H9 (cell line): ENCODE measurements around the gene PDK4. TPM values are rescaled to one million over a fixed set of nuclear protein-coding genes. Genes with fewer than 3 reads are reported as not detected.

ENCODE experiments used
- DNase-seq: peaks from one replicate; pipeline ENCODE4 v3.0.0-alpha.2; 2017
- H2AFZ ChIP-seq: one replicate; pipeline ENCODE4 v1.6.1; 2013; ENCODE audit warnings: mild to moderate bottlenecking, low read length, control low read depth, moderate library complexity
- H2AK5ac ChIP-seq: 2 replicates; pipeline ENCODE4 v1.6.1; 2013; ENCODE audit warnings: low read length, control low read depth, mixed read lengths; ENCODE audit not compliant: insufficient read length
- H2BK120ac ChIP-seq: one replicate; pipeline ENCODE4 v1.6.1; 2013; ENCODE audit warnings: low read depth, mild to moderate bottlenecking, low read length, control low read depth, inconsistent platforms; ENCODE audit not compliant: poor library complexity, severe bottlenecking
- H2BK12ac ChIP-seq: 2 replicates; pipeline ENCODE4 v1.6.1; 2013; ENCODE audit warnings: low read length, control low read depth, mixed read lengths, low read depth; ENCODE audit not compliant: insufficient read length
- H2BK15ac ChIP-seq: 2 replicates; pipeline ENCODE4 v1.6.1; 2013; ENCODE audit warnings: low read depth, low read length, control low read depth
- H2BK20ac ChIP-seq: one replicate; pipeline ENCODE4 v1.6.1; 2013; ENCODE audit warnings: low read depth, mild to moderate bottlenecking, low read length, control low read depth, inconsistent platforms; ENCODE audit not compliant: poor library complexity, severe bottlenecking
- H2BK5ac ChIP-seq: 2 replicates; pipeline ENCODE4 v1.6.1; 2013; ENCODE audit warnings: low read length, control low read depth, mixed read lengths; ENCODE audit not compliant: insufficient read length
- H3K14ac ChIP-seq: 2 replicates; pipeline ENCODE4 v1.6.1; 2013; ENCODE audit warnings: low read length, control low read depth; ENCODE audit not compliant: insufficient read depth
- H3K18ac ChIP-seq: 2 replicates; pipeline ENCODE4 v1.6.1; 2013; ENCODE audit warnings: low read depth, mild to moderate bottlenecking, mixed read lengths, low read length, control low read depth; ENCODE audit not compliant: insufficient read length
- H3K23ac ChIP-seq: 2 replicates; pipeline ENCODE4 v1.6.1; 2013; ENCODE audit warnings: low read length, control low read depth, mixed read lengths, low read depth; ENCODE audit not compliant: insufficient read length
- H3K23me2 ChIP-seq: 2 replicates; pipeline ENCODE4 v1.6.1; 2013; ENCODE audit warnings: low read depth, mild to moderate bottlenecking, mixed read lengths, low read length, control low read depth; ENCODE audit not compliant: insufficient read length, poor library complexity, severe bottlenecking
- H3K27ac ChIP-seq: 2 replicates; pipeline ENCODE4 v1.5.1; 2013; ENCODE audit warnings: low read length, control low read depth, mixed read lengths, low read depth; ENCODE audit not compliant: insufficient read length
- H3K27me3 ChIP-seq: 2 replicates; pipeline ENCODE4 v1.6.1; 2013; ENCODE audit warnings: low read length, control low read depth, inconsistent platforms; ENCODE audit not compliant: insufficient read depth
- H3K4ac ChIP-seq: 2 replicates; pipeline ENCODE4 v1.6.1; 2013; ENCODE audit warnings: low read depth, mild to moderate bottlenecking, control low read depth, inconsistent platforms, low read length, moderate library complexity
- H3K4me1 ChIP-seq: 2 replicates; pipeline ENCODE4 v1.6.1; 2013; ENCODE audit warnings: low read length, control low read depth, inconsistent platforms; ENCODE audit not compliant: insufficient read depth
- H3K4me2 ChIP-seq: 2 replicates; pipeline ENCODE4 v1.6.1; 2013; ENCODE audit warnings: low read length, control low read depth, mixed read lengths; ENCODE audit not compliant: insufficient read length, insufficient read depth
- H3K56ac ChIP-seq: 2 replicates; pipeline ENCODE4 v1.6.1; 2013; ENCODE audit warnings: low read depth, mild to moderate bottlenecking, mixed read lengths, low read length, control low read depth; ENCODE audit not compliant: insufficient read length
- H3K79me1 ChIP-seq: 2 replicates; pipeline ENCODE4 v1.6.1; 2013; ENCODE audit warnings: low read depth, mild to moderate bottlenecking, moderate library complexity, low read length, control low read depth, inconsistent platforms; ENCODE audit not compliant: insufficient read depth, poor library complexity, severe bottlenecking
- H3K79me2 ChIP-seq: 2 replicates; pipeline ENCODE4 v1.6.1; 2013; ENCODE audit warnings: low read length, control low read depth, inconsistent platforms; ENCODE audit not compliant: insufficient read depth
- H3K9ac ChIP-seq: 2 replicates; pipeline ENCODE4 v1.6.1; 2013; ENCODE audit warnings: low read length, control low read depth, mixed read lengths; ENCODE audit not compliant: insufficient read length; ENCODE audit errors: extremely low read depth
- H3K9me3 ChIP-seq: one replicate; pipeline ENCODE4 v1.6.1; 2013; ENCODE audit warnings: low read depth, low read length, inconsistent platforms; ENCODE audit not compliant: control insufficient read depth
- H3T11ph ChIP-seq: one replicate; pipeline ENCODE4 v1.6.1; 2013; ENCODE audit warnings: mild to moderate bottlenecking, low read length, control low read depth, inconsistent platforms
- H4K20me1 ChIP-seq: one replicate; pipeline ENCODE4 v1.6.1; 2013; ENCODE audit not compliant: control insufficient read depth, insufficient read length, insufficient read depth
- H4K5ac ChIP-seq: 2 replicates; pipeline ENCODE4 v1.6.1; 2013; ENCODE audit warnings: low read depth, mild to moderate bottlenecking, mixed read lengths, low read length, control low read depth; ENCODE audit not compliant: insufficient read length
- H4K8ac ChIP-seq: replicated peaks from 2 replicates; pipeline ENCODE4 v1.6.1; 2013; ENCODE audit warnings: low read length, control low read depth, mixed read lengths, low read depth; ENCODE audit not compliant: insufficient read length
- H4K91ac ChIP-seq: 2 replicates; pipeline ENCODE4 v1.6.1; 2013; ENCODE audit warnings: low read depth, mild to moderate bottlenecking, moderate library complexity, mixed read lengths, low read length, control low read depth; ENCODE audit not compliant: insufficient read length
- H3K27ac Mint-ChIP-seq, 3 experiments: 2 replicates in 2 of 3; 3 replicates in 1 of 3; pipeline ENCODE4 v1.8.0; 2020 to 2021; ENCODE audit warnings: mixed read lengths in 3 of 3, mild to moderate bottlenecking in 1 of 3, moderate library complexity in 1 of 3
- H3K27me3 Mint-ChIP-seq: 2 replicates; pipeline ENCODE4 v1.8.0; 2021; ENCODE audit warnings: low read depth, mild to moderate bottlenecking, moderate library complexity, mixed read lengths
- H3K36me3 Mint-ChIP-seq, 3 experiments: 2 replicates in 2 of 3; 3 replicates in 1 of 3; pipeline ENCODE4 v1.8.0; 2020 to 2021; ENCODE audit warnings: low read depth in 3 of 3, mixed read lengths in 3 of 3; ENCODE audit not compliant: insufficient read depth in 1 of 3
- H3K4me1 Mint-ChIP-seq, 2 experiments: 2 replicates each; pipeline ENCODE4 v1.8.0; 2020; ENCODE audit warnings: mixed read lengths in 2 of 2
- H3K4me3 Mint-ChIP-seq, 2 experiments: 2 replicates in 1 of 2; 3 replicates in 1 of 2; pipeline ENCODE4 v1.8.0; 2020 to 2021; ENCODE audit warnings: mild to moderate bottlenecking in 2 of 2, mixed read lengths in 2 of 2, moderate library complexity in 1 of 2
- H3K9me3 Mint-ChIP-seq, 2 experiments: 2 replicates in 1 of 2; 3 replicates in 1 of 2; pipeline ENCODE4 v1.8.0; 2020; ENCODE audit warnings: mild to moderate bottlenecking in 2 of 2, mixed read lengths in 2 of 2, moderate library complexity in 1 of 2
- total RNA-seq: library from RNA; stranded (reverse); gene quantifications from 2 replicates; pipeline ENCODE4 v1.2.1, GENCODE V29; 2021
- TF ChIP-seq, protein P1 (sequence below): fragments of 200-600 bp; sonication (generic); conservative IDR thresholded peaks from 3 replicates; pipeline ENCODE4 v1.8.0; 2021; ENCODE audit warnings: antibody characterized with exemption, mild to moderate bottlenecking

The PDK4 gene
- total RNA-seq, 1 experiment from 2014 or later = not detected

DNA sequence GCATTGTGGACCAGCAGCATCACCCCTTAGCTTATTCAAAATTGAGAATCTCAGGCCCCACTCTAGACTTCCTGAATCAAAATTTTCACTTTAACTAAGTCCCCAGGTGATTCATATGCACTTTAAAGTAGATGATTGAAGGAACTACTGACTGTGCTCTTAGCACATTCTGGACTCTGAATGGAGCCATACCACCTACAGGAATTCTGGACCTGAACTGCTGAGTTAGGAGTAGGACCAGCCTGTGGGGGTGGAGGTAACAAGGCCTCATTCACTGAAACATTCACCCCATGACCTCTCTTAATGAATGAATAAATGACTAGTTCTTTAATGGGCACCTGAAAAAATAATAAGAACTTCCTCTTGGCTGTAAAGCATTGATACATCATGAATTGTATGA is 7.3 kb downstream of the PDK4 start:
- no peak overlapping the region for H3K14ac ChIP-seq
- no peak overlapping the region for H3K56ac ChIP-seq
- H4K91ac ChIP-seq = no peak overlapping the region
- no peaks in the 10 kb centered on the region for H3K23me2 ChIP-seq
- no peak overlapping the region for H2BK12ac ChIP-seq
- H4K8ac ChIP-seq = no peak overlapping the region
- Mint-ChIP-seq H3K4me1 (peaks cover 8 to 9% of the 10 kb centered on the region in 2 experiments; a peak in 3 of 4 replicates), H3K9me3 (no peaks in the 10 kb centered on the region), H3K27ac (no peak overlapping the region), H3K36me3 (no peaks in the 10 kb centered on the region), H3K4me3 (no peak overlapping the region), H3K27me3 (peaks cover 7% of the 10 kb centered on the region)
- H3K9ac ChIP-seq = no peak overlapping the region
- H3T11ph ChIP-seq = no peak overlapping the region
- H2AK5ac ChIP-seq = no peak overlapping the region
- no peak overlapping the region for H2BK15ac ChIP-seq
- no peak overlapping the region for H2BK120ac ChIP-seq
- no peaks in the 10 kb centered on the region for H3K79me2 ChIP-seq
- H4K5ac ChIP-seq = no peak overlapping the region
- H3K27ac ChIP-seq = no peak overlapping the region
- DNase-seq = no peak
- H3K79me1 ChIP-seq = no peaks in the 10 kb centered on the region
- no peak overlapping the region for H3K4me2 ChIP-seq
- no peaks in the 10 kb centered on the region for H3K9me3 ChIP-seq
- H3K4me1 ChIP-seq = no peaks in the 10 kb centered on the region
- TF ChIP-seq, protein P1, sequence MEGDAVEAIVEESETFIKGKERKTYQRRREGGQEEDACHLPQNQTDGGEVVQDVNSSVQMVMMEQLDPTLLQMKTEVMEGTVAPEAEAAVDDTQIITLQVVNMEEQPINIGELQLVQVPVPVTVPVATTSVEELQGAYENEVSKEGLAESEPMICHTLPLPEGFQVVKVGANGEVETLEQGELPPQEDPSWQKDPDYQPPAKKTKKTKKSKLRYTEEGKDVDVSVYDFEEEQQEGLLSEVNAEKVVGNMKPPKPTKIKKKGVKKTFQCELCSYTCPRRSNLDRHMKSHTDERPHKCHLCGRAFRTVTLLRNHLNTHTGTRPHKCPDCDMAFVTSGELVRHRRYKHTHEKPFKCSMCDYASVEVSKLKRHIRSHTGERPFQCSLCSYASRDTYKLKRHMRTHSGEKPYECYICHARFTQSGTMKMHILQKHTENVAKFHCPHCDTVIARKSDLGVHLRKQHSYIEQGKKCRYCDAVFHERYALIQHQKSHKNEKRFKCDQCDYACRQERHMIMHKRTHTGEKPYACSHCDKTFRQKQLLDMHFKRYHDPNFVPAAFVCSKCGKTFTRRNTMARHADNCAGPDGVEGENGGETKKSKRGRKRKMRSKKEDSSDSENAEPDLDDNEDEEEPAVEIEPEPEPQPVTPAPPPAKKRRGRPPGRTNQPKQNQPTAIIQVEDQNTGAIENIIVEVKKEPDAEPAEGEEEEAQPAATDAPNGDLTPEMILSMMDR = no peak
- no peak overlapping the region for H3K18ac ChIP-seq
- no peak overlapping the region for H3K23ac ChIP-seq
- no peak overlapping the region for H2AFZ ChIP-seq
- no peaks in the 10 kb centered on the region for H4K20me1 ChIP-seq
- no peaks in the 10 kb centered on the region for H3K27me3 ChIP-seq
- no peak overlapping the region for H3K4ac ChIP-seq
- H2BK5ac ChIP-seq = no peak overlapping the region
- no peak overlapping the region for H2BK20ac ChIP-seq
